ENCODE data around the gene FBN1.

Gene FBN1

DNA sequence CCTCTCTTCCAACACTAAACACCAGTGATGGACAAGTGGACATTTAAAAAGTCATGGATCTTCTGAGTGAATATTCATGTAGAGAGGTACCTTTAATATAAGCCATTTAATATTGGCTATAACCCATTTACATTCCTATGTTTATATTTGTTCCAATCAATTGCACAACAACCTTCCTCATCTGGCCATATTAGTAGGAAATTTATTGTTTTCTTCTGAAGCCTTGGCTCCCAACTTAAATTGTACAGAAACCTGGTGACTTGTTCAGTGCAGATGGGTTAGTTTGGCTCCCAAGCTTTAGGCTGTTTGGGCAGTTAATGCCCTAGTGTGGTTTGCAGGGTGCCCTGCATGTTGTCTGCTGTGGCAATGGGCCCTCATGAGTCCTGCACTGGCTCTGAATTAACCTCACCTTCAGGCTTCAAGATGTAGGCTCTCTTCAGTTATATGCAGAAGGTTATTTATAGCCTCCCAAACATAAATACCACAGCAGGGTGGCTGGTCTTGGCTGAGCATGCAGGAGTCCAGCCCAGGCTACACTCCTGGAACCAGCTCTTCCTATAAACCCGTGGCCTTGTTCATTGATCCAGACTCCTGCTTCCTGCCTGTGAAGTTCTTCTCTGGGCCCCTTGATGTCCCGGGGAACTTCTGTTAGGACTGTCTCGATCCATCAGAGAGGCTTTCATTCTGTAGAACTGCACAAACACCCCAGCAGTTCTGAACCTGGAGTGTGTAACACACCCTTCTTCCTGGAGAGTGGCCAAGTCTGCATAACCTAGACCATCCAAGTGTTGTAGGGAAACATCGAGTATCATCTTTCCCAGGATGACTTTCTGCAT is 257.3 kb downstream of the FBN1 start:
- Histone ChIP-seq H2BK5ac (ENCODE audit: low read length) (no peak overlapping the region), H3K9ac (ENCODE audit: low read length) (no peak overlapping the region), H3K27ac (ENCODE audit: low read depth, low read length) (no peak overlapping the region), H3K36me3 (ENCODE audit: control insufficient read depth, insufficient read depth, low read length) (no peaks in the 10 kb centered on the region), H3K18ac (ENCODE audit: low read length) (no peak overlapping the region), H4K8ac (ENCODE audit: low read depth, low read length) (no peak overlapping the region), H3K79me1 (ENCODE audit: low read length) (no peaks in the 10 kb centered on the region), H3K4ac (ENCODE audit: low read depth, low read length) (no peak overlapping the region), H2BK120ac (ENCODE audit: low read depth, low read length) (no peak overlapping the region), H2AK5ac (ENCODE audit: low read length) (no peak overlapping the region), H3K56ac (ENCODE audit: low read length) (no peak overlapping the region), H3K27me3 (ENCODE audit: insufficient read depth, low read length, poor library complexity) (no peaks in the 10 kb centered on the region), H3K4me1 (ENCODE audit: control insufficient read depth, low read depth, low read length) (no peaks in the 10 kb centered on the region), H3K4me2 (ENCODE audit: low read length) (no peak overlapping the region), H3K4me3 (ENCODE audit: low read length) (no peak overlapping the region), H2BK15ac (replicated peaks; ENCODE audit: low read depth) (no peak overlapping the region), H4K5ac (ENCODE audit: low read length) (no peak overlapping the region), H3K79me2 (ENCODE audit: control insufficient read depth, insufficient read depth, low read length) (no peaks in the 10 kb centered on the region), H3K23ac (ENCODE audit: low read length) (no peak overlapping the region)
- no peak for DNase-seq
- WGBS (ENCODE audit: extremely low coverage, insufficient coverage, low lambda C conversion rate), result no CpG with 5 or more reads among the region's 4 CpGs

DNA sequence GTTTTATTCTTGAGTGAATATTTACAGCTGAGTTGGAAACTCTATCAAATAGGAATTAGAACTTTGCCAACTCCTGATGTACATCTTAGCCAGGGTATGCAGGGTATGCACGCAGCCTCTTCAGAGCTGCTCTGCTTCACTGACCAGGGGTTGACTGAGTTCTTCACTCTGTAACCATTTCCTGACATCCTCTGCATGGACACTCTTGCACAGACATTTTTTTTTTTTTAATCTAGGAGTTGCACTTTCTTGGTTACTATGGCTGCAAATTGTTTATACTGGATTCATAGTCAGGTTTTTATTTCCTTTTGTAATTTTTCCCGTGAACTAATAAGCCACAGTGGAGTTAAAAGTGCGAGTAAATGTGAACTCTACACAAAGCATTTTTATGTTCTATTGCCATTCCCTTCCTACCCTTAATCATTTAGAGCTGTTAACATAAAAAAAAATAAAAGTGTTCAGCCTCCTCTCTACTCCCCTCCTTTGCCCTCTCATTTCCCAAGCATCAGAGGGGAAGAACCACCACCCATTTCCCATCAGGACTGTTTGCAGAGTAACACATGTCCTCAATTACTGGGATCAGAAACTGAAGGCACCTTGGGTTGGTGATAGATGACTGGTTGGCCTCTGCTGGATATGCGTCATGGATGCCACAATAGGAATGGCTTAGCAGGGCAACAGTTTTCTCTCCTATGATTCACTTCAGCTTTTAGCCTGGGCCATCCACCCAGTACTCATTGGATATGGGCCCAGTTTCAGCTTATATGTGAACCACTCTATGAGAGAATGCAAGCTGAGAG is 260.3 kb downstream of the FBN1 start:
- Histone ChIP-seq H2BK15ac (replicated peaks; ENCODE audit: low read depth) (no peak overlapping the region), H4K5ac (ENCODE audit: low read length) (no peak overlapping the region), H2BK120ac (ENCODE audit: low read depth, low read length) (no peak overlapping the region), H3K9ac (ENCODE audit: low read length) (no peak overlapping the region), H3K27me3 (ENCODE audit: insufficient read depth, low read length, poor library complexity) (no peaks in the 10 kb centered on the region), H3K36me3 (ENCODE audit: control insufficient read depth, insufficient read depth, low read length) (no peaks in the 10 kb centered on the region), H2AK5ac (ENCODE audit: low read length) (no peak overlapping the region), H3K79me1 (ENCODE audit: low read length) (no peaks in the 10 kb centered on the region), H3K79me2 (ENCODE audit: control insufficient read depth, insufficient read depth, low read length) (no peaks in the 10 kb centered on the region), H3K4me2 (ENCODE audit: low read length) (no peak overlapping the region), H3K4me1 (ENCODE audit: control insufficient read depth, low read depth, low read length) (no peaks in the 10 kb centered on the region), H3K23ac (ENCODE audit: low read length) (no peak overlapping the region), H3K27ac (ENCODE audit: low read depth, low read length) (no peak overlapping the region), H2BK5ac (ENCODE audit: low read length) (no peak overlapping the region), H3K4ac (ENCODE audit: low read depth, low read length) (no peak overlapping the region), H3K18ac (ENCODE audit: low read length) (no peak overlapping the region), H3K56ac (ENCODE audit: low read length) (no peak overlapping the region), H3K4me3 (ENCODE audit: low read length) (no peak overlapping the region), H4K8ac (ENCODE audit: low read depth, low read length) (no peak overlapping the region)
- WGBS (ENCODE audit: extremely low coverage, insufficient coverage, low lambda C conversion rate), result no CpG with 5 or more reads among the region's 4 CpGs
- no peak for DNase-seq

DNA sequence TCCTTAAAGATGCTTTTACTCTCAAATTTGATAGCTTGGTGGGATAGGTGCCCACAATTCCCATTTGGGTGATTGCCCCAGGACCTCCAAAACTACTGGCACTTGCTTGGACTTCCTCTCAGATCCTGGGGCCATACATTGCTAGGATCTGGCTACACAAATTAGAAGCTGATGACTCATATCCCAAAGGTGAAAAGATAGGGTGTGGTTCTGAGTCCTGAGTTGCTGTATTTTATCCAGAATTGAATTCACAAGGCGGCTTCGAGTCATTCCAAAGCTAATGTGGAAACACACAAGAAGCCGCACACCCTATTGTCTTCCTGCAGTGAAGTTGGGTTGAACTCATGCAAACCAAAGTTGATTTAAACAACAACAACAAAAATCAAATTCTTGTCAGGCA is 260.9 kb downstream of the FBN1 start:
- Histone ChIP-seq H3K23ac (ENCODE audit: low read length) (no peak overlapping the region), H3K4me3 (ENCODE audit: low read length) (no peak overlapping the region), H3K27ac (ENCODE audit: low read depth, low read length) (no peak overlapping the region), H4K8ac (ENCODE audit: low read depth, low read length) (no peak overlapping the region), H3K56ac (ENCODE audit: low read length) (no peak overlapping the region), H3K27me3 (ENCODE audit: insufficient read depth, low read length, poor library complexity) (no peaks in the 10 kb centered on the region), H3K36me3 (ENCODE audit: control insufficient read depth, insufficient read depth, low read length) (no peaks in the 10 kb centered on the region), H2BK5ac (ENCODE audit: low read length) (no peak overlapping the region), H2BK15ac (replicated peaks; ENCODE audit: low read depth) (no peak overlapping the region), H3K4ac (ENCODE audit: low read depth, low read length) (no peak overlapping the region), H3K9ac (ENCODE audit: low read length) (no peak overlapping the region), H3K79me2 (ENCODE audit: control insufficient read depth, insufficient read depth, low read length) (no peaks in the 10 kb centered on the region), H2BK120ac (ENCODE audit: low read depth, low read length) (no peak overlapping the region), H4K5ac (ENCODE audit: low read length) (no peak overlapping the region), H3K79me1 (ENCODE audit: low read length) (no peaks in the 10 kb centered on the region), H3K4me1 (ENCODE audit: control insufficient read depth, low read depth, low read length) (no peaks in the 10 kb centered on the region), H3K18ac (ENCODE audit: low read length) (no peak overlapping the region), H2AK5ac (ENCODE audit: low read length) (no peak overlapping the region), H3K4me2 (ENCODE audit: low read length) (no peak overlapping the region)
- DNase-seq, result no peak
- no CpG with 5 or more reads among the region's 3 CpGs for WGBS (ENCODE audit: extremely low coverage, insufficient coverage, low lambda C conversion rate)

DNA sequence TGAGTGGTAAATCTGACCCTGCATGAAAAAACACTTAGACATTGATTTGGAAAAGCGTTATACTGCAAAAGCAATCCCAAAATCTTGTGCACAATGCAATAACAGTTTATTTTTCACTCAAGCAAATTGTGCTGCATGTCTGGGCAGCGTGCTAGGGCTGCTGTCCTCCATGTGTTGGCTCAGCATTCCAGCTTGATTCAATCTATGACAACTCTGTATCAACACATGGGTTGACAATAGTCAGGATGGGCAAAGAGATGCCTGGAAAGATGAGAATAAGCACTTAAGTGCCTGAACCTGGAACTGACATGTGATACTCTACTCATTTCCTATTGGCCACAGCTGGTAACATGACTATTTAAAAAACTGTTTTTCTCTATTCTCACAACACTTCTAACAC is 262.5 kb downstream of the FBN1 start:
- Histone ChIP-seq H2BK5ac (ENCODE audit: low read length) (no peak overlapping the region), H3K27ac (ENCODE audit: low read depth, low read length) (no peak overlapping the region), H4K5ac (ENCODE audit: low read length) (no peak overlapping the region), H3K4me1 (ENCODE audit: control insufficient read depth, low read depth, low read length) (no peaks in the 10 kb centered on the region), H3K27me3 (ENCODE audit: insufficient read depth, low read length, poor library complexity) (no peaks in the 10 kb centered on the region), H3K4me3 (ENCODE audit: low read length) (no peak overlapping the region), H3K23ac (ENCODE audit: low read length) (no peak overlapping the region), H2AK5ac (ENCODE audit: low read length) (no peak overlapping the region), H4K8ac (ENCODE audit: low read depth, low read length) (no peak overlapping the region), H3K79me2 (ENCODE audit: control insufficient read depth, insufficient read depth, low read length) (no peaks in the 10 kb centered on the region), H3K4ac (ENCODE audit: low read depth, low read length) (no peak overlapping the region), H2BK120ac (ENCODE audit: low read depth, low read length) (no peak overlapping the region), H3K79me1 (ENCODE audit: low read length) (no peaks in the 10 kb centered on the region), H3K56ac (ENCODE audit: low read length) (no peak overlapping the region), H3K4me2 (ENCODE audit: low read length) (no peak overlapping the region), H3K36me3 (ENCODE audit: control insufficient read depth, insufficient read depth, low read length) (no peaks in the 10 kb centered on the region), H2BK15ac (replicated peaks; ENCODE audit: low read depth) (no peak overlapping the region), H3K9ac (ENCODE audit: low read length) (no peak overlapping the region), H3K18ac (ENCODE audit: low read length) (no peak overlapping the region)
- no CpG with 5 or more reads among the region's 2 CpGs for WGBS (ENCODE audit: extremely low coverage, insufficient coverage, low lambda C conversion rate)
- no peak for DNase-seq

DNA sequence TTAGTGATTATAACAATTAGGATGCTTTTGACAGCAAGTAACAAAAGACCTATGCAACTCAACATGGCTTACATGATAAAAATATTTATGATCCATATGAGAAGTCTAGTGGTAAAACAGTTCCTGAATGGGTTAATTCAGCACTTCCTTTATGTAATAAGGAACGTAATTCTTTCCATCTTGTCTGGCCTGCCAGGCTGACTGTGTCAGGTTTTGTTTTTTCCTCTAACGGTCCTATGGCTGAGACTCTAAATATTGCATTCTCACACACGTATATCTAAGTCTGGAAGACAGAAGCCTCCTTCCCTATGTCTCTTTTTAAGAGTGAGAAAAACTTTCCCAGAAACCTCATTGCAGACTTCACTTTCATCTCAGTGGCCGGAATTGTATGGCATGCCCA is 263.6 kb downstream of the FBN1 start:
- H3K4me1 ChIP-seq (ENCODE audit: control insufficient read depth, low read depth, low read length), result no peaks in the 10 kb centered on the region
- no peak overlapping the region for H3K56ac ChIP-seq (ENCODE audit: low read length)
- no peak overlapping the region for H4K5ac ChIP-seq (ENCODE audit: low read length)
- no peak for DNase-seq
- no peaks in the 10 kb centered on the region for H3K36me3 ChIP-seq (ENCODE audit: control insufficient read depth, insufficient read depth, low read length)
- H3K4me3 ChIP-seq (ENCODE audit: low read length), result no peak overlapping the region
- H3K4ac ChIP-seq (ENCODE audit: low read depth, low read length), result no peak overlapping the region
- H3K27me3 ChIP-seq (ENCODE audit: insufficient read depth, low read length, poor library complexity), result no peaks in the 10 kb centered on the region
- no peak overlapping the region for H2BK5ac ChIP-seq (ENCODE audit: low read length)
- no peak overlapping the region for H4K8ac ChIP-seq (ENCODE audit: low read depth, low read length)
- H3K9ac ChIP-seq (ENCODE audit: low read length), result no peak overlapping the region
- no peak overlapping the region for H3K27ac ChIP-seq (ENCODE audit: low read depth, low read length)
- no peaks in the 10 kb centered on the region for H3K79me1 ChIP-seq (ENCODE audit: low read length)
- no peak overlapping the region for H3K18ac ChIP-seq (ENCODE audit: low read length)
- H2AK5ac ChIP-seq (ENCODE audit: low read length), result no peak overlapping the region
- H3K79me2 ChIP-seq (ENCODE audit: control insufficient read depth, insufficient read depth, low read length), result no peaks in the 10 kb centered on the region
- H3K4me2 ChIP-seq (ENCODE audit: low read length), result no peak overlapping the region
- no peak overlapping the region for H2BK120ac ChIP-seq (ENCODE audit: low read depth, low read length)
- H3K23ac ChIP-seq (ENCODE audit: low read length), result no peak overlapping the region
- no CpG with 5 or more reads among the region's 4 CpGs for WGBS (ENCODE audit: extremely low coverage, insufficient coverage, low lambda C conversion rate)
- H2BK15ac ChIP-seq (replicated peaks; ENCODE audit: low read depth), result no peak overlapping the region

Measured in mesendoderm (in vitro differentiated cells).